ENCODE measurements around the gene TADA3.

DNA sequence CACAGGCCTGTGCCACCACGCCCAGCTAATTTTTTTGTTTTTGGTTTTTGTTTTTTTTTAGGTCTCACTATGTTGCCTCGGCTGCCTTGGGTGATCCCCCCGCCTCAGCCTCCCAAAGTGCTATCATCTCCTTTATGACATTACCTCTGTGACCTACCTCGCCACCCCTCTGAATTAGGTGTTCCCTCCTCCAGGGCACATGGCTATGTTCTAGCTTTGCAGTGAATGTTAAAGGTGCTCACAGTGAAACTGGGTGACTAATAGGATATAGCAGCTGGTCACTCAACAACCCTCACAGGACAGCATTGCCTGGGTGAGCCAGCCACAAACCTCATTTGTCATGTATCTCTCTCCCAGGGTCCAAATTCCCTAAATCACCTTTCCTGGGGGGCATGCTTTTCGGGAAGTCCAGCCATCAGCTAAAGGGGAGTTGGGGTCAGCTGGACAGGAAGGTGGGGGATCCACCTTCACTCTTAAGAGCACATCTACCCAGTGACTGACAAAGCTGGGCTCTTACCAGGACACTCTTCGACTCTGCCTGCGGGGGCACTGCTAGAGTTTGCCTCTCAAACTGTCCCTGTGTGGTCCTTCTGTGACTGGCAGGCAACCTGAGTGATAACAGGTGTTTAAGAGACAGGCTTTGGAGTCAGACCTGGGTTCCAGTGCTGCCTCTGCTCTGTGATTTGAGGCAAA is 16.2 kb upstream of the TADA3 start:
- TF ChIP-seq, protein P1, sequence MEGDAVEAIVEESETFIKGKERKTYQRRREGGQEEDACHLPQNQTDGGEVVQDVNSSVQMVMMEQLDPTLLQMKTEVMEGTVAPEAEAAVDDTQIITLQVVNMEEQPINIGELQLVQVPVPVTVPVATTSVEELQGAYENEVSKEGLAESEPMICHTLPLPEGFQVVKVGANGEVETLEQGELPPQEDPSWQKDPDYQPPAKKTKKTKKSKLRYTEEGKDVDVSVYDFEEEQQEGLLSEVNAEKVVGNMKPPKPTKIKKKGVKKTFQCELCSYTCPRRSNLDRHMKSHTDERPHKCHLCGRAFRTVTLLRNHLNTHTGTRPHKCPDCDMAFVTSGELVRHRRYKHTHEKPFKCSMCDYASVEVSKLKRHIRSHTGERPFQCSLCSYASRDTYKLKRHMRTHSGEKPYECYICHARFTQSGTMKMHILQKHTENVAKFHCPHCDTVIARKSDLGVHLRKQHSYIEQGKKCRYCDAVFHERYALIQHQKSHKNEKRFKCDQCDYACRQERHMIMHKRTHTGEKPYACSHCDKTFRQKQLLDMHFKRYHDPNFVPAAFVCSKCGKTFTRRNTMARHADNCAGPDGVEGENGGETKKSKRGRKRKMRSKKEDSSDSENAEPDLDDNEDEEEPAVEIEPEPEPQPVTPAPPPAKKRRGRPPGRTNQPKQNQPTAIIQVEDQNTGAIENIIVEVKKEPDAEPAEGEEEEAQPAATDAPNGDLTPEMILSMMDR (IDR thresholded peaks at IDR 0.05): peak in 1 of 7 experiments; percentile 11
- TF ChIP-seq POLR2A (IDR thresholded peaks at IDR 0.05): no peak
